GM21447 (cell line): ENCODE results near the gene CAMTA1.
"Not testable (repeated sequence)": the region's sequence is repeated elsewhere in the genome, so short reads cannot be mapped to it uniquely, and the experiment has no call there.

Source experiments
- ATAC-seq: cut with Tn5 transposase; IDR thresholded peaks from one replicate; pipeline ENCODE4 v1.9.1; 2021; ENCODE audit not compliant: unreplicated experiment

Gene CAMTA1

DNA sequence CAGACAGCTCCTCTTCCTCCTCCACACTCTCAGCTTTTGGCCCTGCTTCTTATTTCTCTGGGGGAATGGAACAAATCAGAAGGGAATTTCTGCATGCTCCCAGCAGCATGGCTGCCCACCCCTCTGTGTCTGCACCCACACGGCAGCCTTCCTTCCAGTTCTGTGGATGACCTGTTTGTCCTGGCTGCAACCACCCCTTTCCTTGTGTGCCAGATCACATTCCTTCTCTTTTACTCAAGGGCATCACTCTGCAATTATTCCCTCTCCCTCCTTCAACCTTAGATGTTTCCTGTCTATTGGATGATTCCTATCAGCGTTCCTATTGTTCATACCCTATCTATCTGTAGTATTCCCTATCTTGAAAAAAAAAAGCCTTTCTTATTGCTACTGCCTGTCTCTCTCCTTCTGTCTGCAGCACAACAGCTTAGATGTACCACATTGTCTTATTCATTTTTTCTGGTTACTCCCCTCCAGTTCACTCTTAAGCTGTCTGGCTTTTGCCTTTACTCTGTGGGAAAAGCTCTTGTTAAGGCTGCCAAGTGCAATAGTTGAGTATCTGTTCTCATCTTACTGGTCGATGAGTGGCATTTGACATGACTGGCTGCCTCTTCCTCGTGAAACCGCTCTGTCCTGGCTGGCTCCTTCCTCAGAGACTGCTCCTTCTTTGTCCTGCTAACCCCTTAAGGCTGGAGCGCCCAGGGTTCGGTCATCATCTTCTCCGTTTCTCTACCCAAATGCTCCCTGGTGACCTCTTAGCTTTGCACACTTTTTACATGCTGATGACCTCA is 351.1 kb downstream of the CAMTA1 start:
- ATAC-seq = no peak

GRCh38 chr1:7140251-7140650 is 355.0 kb downstream of the CAMTA1 start:
- no peak for ATAC-seq

DNA sequence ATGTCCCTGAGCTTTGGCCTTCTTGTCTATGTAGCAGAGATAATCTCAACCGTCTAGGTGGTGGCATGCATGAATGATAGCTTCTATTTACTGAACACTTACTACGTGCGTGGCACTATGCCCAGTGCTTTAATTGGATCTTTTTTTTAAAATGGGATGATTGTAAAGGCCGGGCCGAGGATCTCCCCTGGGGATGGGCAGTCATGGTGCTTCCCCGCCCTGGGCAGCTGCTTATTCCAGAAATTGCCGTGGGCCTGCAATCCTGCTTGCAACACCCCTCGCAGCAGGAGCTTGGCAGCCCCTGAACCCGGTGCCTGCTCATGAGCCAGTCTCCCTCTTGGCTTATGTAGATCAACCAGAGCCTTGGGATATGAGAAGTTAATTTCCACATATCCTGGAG is 360.7 kb downstream of the CAMTA1 start:
- no peak for ATAC-seq

GRCh38 chr1:7146710-7147109 is 361.5 kb downstream of the CAMTA1 start:
- no peak for ATAC-seq

- ATAC-seq = not testable (repeated sequence)
These were observed 362.5 kb downstream of the CAMTA1 start for GRCh38 chr1:7147581-7148282.

GRCh38 chr1:7149080-7149838 is 364.0 kb downstream of the CAMTA1 start:
- ATAC-seq = no peak

DNA sequence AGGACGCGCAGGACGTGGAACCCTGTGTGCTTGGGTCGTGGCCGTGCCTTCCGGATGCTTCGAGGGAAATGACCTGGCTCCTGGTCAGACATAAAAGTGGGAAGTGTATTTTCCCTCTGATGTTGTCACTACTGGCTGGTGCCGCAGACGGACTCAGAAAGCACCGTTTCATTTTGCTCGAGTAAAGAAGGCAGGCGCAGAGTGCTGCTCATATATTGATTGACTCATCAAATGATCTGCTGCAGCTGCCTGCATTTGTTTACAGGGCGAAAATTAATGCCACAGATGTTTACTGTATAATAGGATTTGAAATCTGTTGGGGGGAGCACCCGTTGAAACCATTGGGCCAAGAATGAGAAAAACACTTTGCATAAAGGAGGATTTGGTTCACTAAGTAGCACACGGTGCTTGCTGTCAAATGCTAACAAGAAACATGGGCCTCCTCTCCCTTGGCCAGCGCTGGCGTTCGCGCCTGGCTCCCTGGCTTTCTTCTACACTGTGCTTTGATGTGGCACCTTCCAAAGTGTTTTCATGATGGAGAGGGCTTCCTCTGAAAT is 365.5 kb downstream of the CAMTA1 start:
- ATAC-seq = no peak

- ATAC-seq = no peak
These were observed 366.7 kb downstream of the CAMTA1 start for GRCh38 chr1:7151978-7152377.

GRCh38 chr1:7152655-7153054 is 367.4 kb downstream of the CAMTA1 start:
- no peak for ATAC-seq

DNA sequence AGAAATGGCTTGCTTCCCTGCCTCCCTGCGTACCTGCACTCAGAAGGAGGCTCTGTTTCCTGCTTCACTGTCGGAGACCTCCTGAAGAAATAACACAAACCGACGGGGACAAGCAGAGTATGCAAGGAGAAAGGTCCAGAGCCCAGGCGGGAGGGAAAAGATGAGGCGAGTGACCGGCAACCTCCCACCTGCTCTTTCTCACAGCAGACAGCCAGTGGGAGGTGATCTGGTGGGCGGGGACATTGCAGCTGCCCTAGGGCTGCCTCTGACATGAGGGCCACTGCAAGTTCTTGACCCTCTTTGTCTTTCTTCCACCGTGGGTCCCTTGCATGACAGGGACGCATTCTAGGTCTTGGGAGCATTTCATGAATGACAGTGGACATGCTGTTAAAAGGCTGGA is 368.2 kb downstream of the CAMTA1 start:
- ATAC-seq = no peak

DNA sequence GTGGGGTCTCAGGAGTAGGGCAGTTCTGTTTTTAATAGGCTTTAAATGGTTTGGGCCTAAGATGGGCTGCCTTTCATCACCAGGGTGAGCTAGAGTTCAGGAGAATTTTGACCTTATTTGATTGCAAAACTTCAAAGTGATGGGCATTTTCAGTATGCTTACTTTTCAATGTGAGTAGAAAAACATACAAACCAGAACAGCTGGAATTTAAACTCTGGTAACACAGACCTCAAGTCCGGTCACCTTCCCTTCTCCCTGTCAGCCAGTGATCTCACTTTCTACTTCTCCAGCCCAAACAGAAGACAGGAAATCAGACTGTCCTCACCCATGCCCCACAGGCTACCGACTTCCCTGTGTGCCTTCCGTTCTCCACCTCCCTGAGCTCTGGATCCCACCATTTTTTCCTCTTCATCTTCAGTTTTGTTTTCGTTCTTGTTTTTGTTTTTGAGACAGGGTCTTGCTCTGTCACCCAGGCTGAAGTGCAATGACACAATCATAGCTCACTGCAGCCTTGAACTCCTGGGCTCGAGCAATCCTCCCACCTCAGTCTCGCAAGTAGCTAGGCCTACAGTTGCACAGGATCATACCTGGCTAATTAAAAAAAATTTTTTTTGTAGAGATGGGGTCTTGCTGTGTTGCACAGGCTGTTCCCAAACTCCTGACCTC is 374.0 kb downstream of the CAMTA1 start:
- no peak for ATAC-seq

GRCh38 chr1:7168554-7168953 is 383.3 kb downstream of the CAMTA1 start:
- not testable (repeated sequence) for ATAC-seq

- ATAC-seq = no peak
These were observed 385.9 kb downstream of the CAMTA1 start for GRCh38 chr1:7171168-7171567.

GRCh38 chr1:7171574-7171973 is 386.3 kb downstream of the CAMTA1 start:
- ATAC-seq = no peak

DNA sequence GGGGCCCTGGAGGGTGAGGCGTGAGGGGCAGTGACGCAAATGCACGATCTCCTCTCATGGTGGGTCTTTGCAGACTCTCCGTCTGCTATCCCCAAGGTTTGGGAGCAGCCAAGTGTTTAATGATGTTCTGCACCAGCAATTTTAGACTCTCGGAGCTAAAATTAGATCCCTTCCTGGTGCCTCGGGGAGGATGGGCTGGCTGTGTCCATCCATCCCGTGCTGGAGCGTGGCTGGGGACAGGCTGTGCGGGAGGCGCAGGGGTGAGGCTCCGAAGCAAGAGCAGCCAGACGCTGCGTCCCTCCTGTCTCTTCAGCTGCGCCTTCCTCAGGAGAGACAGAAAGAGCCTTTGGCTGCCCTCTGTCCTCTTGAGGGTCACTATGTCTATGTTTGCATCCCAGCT is 387.6 kb downstream of the CAMTA1 start:
- no peak for ATAC-seq

- ATAC-seq = no peak
These were observed 389.3 kb downstream of the CAMTA1 start for GRCh38 chr1:7174561-7174960.

DNA sequence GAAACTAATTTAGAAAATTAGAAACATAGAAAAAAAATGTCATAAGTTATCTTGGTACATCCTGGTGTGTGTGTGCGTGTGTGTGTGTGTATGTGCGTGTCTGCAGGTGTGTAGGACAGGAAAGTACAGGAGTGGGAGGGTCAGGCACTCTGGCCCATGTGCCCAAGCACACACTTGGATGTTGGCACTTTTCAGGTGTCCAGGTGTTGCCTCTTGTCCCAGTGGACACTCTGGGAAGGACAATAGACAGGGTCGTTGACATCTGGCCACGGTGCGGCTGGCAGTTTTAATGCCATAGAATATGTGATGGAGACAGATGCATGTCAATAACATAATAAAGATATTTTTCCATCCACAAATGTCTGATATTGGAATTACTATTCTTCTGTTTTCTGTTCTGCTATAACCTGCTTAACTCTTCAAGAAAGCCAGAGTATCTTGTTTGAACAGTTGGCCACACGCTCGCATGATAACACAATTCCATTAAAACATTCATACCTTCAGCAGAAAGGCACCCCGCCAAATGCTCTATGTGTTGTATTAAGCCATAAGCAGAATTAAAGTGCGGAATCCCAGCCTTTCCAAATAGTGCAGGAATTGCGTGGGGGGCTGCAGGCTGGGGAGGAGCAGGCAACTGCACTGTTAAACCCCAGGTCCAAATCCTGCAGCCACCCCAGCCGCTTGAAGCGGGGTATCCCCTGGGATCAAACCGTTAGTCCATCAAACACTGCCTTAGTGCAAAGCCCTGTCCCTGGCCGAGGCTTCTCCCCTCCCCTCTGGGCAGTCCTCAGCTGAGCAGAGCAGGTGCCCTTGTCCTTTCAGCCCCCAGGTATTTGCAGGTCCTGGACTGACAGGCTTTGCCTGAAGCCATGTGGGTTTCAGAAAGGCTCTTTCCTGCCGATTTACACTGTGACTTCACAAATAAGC is 390.0 kb downstream of the CAMTA1 start:
- ATAC-seq = no peak

DNA sequence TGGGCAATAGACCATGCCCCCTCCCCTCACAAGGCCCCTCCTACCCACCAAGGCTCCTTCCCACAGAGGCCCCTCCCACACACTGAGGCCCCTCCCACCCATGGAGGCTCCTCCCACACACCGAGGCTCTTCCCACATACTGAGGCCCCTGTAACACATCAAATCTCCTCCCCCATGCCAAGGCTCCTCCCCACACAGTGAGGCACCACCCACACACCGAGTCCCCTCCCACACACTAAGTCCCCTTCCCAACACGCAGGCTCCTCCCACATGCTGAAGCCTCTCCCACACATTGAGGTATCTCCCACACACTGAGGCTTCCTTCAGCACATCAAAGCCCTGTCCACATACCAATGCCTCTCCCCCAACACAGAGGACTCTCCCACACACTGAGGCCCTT is 391.8 kb downstream of the CAMTA1 start:
- ATAC-seq = no peak

DNA sequence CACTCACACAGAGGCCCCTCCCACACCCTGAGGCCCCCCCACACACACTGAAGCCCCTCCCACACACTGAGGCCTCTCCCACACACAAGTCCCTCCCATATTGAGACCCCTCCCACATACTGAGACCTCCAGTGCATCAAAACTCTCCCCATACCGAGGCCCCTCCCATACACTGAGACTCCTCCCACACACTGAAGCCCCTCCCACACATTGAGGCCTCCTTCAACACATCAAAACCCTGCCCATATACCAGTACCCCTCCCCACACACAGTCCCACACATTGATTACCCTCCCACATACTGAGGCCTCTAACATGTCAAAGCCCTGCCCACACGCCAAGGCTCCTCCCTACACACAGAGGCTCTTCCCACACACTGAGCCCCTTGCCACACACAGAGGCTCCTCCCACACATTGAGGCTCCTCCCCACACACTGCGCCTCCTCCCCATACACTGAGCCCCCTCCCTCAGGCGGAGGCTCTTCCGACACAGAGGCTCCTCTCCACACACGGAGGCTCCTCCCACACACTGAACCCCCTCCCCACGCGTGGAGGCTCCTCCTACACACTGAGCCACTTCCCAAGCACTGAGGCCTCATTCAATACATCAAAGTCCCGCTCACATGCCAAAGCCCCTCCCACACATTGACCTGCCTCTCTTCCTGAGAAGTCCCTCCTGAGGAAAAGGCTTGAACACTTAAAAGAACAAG is 392.3 kb downstream of the CAMTA1 start:
- no peak for ATAC-seq
